ENCODE results near the gene TULP4.

The TULP4 gene

GRCh38 chr6:158539413-158539812, 227.1 kb downstream of the TULP4 start:
- DNase-seq (ENCODE audit: low spot score), result no peak
- TF ChIP-seq, protein P1, sequence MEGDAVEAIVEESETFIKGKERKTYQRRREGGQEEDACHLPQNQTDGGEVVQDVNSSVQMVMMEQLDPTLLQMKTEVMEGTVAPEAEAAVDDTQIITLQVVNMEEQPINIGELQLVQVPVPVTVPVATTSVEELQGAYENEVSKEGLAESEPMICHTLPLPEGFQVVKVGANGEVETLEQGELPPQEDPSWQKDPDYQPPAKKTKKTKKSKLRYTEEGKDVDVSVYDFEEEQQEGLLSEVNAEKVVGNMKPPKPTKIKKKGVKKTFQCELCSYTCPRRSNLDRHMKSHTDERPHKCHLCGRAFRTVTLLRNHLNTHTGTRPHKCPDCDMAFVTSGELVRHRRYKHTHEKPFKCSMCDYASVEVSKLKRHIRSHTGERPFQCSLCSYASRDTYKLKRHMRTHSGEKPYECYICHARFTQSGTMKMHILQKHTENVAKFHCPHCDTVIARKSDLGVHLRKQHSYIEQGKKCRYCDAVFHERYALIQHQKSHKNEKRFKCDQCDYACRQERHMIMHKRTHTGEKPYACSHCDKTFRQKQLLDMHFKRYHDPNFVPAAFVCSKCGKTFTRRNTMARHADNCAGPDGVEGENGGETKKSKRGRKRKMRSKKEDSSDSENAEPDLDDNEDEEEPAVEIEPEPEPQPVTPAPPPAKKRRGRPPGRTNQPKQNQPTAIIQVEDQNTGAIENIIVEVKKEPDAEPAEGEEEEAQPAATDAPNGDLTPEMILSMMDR (IDR thresholded peaks at IDR 0.05; ENCODE audit: extremely low read depth, missing control alignments), result no peak

GRCh38 chr6:158539881-158540280, 227.6 kb downstream of the TULP4 start:
- TF ChIP-seq, protein P1 (IDR thresholded peaks at IDR 0.05; ENCODE audit: extremely low read depth, missing control alignments), result no peak
- no peak for DNase-seq (ENCODE audit: low spot score)

- TF ChIP-seq, protein P1 (IDR thresholded peaks at IDR 0.05; ENCODE audit: extremely low read depth, missing control alignments), result no peak
- DNase-seq (ENCODE audit: low spot score), result no peak
These were observed 231.4 kb downstream of the TULP4 start for GRCh38 chr6:158543606-158544185.

GRCh38 chr6:158544428-158544827, 232.2 kb downstream of the TULP4 start:
- no peak for DNase-seq (ENCODE audit: low spot score)
- TF ChIP-seq, protein P1 (IDR thresholded peaks at IDR 0.05; ENCODE audit: extremely low read depth, missing control alignments), result no peak

- TF ChIP-seq, protein P1 (IDR thresholded peaks at IDR 0.05; ENCODE audit: extremely low read depth, missing control alignments), result no peak
- no peak for DNase-seq (ENCODE audit: low spot score)
These were observed 233.0 kb downstream of the TULP4 start for GRCh38 chr6:158545043-158545966.

GRCh38 chr6:158548418-158549161, 236.3 kb downstream of the TULP4 start:
- DNase-seq (ENCODE audit: low spot score), result no peak
- TF ChIP-seq, protein P1 (IDR thresholded peaks at IDR 0.05; ENCODE audit: extremely low read depth, missing control alignments), result no peak

All from GM20000 (cell line).